NCI-H2107 treated with DMSO at 0.1 percent for 48 hours (cell line): ENCODE results near the gene AGTPBP1.
"Not testable (repeated sequence)": the region's sequence is repeated elsewhere in the genome, so short reads cannot be mapped to it uniquely, and the experiment has no call there.

Source experiments
- DNase-seq: peaks from one replicate; lab custom pipeline; 2025; ENCODE audit not compliant: unreplicated experiment; lab: John Stamatoyannopoulos, UW

The AGTPBP1 gene

DNA sequence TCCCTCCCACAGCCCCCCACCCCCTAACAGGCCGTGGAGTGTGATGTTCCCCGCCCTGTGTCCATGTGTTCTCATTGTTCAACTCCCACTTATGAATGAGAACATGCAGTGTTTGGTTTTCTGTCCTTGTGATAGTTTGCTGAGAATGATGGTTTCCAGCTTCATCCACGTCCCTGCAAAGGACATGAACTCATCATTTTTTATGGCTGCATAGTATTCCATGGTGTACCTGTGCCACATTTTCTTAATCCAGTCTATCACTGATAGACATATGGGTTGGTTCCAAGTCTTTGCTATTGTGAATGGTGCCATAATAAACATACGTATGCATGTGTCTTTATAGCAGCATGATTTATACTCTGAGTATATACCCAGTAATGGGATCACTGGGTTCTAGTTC, 23.9 kb downstream of the AGTPBP1 start:
- not testable (repeated sequence) for DNase-seq

- no peak for DNase-seq
Measured at GRCh38 chr9:85717220-85717619, 24.5 kb downstream of the AGTPBP1 start.

GRCh38 chr9:85716031-85716877, 25.5 kb downstream of the AGTPBP1 start:
- no peak for DNase-seq

DNA sequence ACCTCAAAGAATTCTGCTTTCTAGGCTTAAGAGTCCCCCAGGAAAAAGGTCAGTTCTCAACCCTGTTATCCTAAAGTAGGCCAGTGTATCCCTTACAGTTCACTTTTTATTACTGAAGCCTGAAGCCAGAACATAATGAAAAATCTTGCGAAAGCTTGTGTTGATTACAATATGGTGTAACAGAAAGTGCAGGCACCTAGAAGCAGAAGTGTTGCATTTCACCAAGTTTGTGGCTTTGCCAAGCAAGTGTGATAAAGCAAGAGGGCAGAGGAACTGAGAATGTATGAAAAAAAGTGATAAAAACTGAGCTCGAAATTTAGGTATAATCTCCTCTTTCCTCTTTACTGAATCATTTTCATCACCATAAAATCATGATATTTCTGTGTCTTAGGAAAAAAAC, 26.2 kb downstream of the AGTPBP1 start:
- DNase-seq: no peak

- no peak for DNase-seq
Measured at GRCh38 chr9:85713897-85714296, 27.9 kb downstream of the AGTPBP1 start.

- no peak for DNase-seq
Measured at GRCh38 chr9:85704744-85705143, 37.0 kb downstream of the AGTPBP1 start.

GRCh38 chr9:85703398-85703797, 38.4 kb downstream of the AGTPBP1 start:
- DNase-seq: no peak

DNA sequence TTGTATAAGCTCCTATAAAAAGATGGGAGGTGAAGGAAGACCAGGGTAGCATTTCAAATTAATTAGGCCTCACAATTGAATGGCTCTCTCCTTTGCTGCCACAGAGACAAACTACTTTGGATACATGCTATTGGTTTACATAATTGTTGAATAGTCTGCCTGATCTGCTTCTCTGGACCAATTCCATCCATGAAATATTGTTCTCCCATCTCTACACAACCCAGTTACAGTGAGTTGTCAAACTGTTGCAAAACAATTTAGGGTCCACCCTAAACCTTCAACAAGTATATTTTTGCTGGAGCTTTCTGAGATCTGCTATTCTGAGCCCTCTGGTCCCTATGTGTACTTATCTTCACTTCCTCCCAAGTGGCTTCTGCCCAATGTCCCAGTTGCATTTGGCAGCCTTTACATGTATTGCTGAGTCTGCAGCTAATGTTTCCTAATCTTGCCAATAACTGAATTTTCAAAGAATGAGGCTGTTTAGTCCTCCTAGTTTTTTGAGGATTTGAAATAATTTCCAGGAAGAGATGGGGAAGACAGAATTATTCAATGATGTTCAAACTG, 38.9 kb downstream of the AGTPBP1 start:
- no peak for DNase-seq

DNA sequence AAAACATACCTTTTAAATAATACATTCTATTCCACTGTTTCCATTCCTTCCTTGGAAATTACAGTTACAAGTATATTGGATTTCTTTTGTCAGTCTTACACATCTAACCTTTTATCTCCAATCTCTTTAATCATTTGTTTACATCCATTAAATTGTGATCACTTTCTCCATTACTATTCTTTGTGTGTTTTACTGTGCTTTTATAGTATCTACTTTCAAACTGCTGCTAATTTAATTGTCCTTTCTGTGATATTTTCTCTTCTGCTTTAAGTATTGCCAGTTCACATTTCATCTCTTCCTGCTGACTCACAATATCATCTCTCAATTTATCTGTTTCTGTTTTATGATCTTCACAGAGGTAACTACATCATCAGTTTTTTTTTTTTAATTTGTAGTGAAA, 39.6 kb downstream of the AGTPBP1 start:
- DNase-seq: no peak

- no peak for DNase-seq
Measured at GRCh38 chr9:85700330-85700729, 41.4 kb downstream of the AGTPBP1 start.

DNA sequence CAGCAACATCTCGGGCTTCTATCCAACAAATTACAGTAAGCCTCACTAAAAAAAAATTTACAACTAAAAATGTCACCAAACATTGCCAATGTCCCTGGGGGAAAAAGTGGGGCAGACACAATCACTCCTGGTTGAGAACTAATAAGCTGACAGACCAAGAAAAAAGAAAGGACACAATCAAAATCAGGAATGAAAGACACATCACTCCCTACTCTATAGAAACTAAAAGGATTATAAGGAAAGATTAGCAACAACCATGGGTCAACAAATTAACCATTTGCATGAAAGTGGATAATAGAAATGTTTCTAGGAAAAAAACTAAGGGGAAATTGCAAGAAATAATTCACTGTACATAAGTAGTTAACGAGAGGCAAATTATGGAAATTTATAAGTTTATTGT, 53.4 kb downstream of the AGTPBP1 start:
- DNase-seq: no peak

DNA sequence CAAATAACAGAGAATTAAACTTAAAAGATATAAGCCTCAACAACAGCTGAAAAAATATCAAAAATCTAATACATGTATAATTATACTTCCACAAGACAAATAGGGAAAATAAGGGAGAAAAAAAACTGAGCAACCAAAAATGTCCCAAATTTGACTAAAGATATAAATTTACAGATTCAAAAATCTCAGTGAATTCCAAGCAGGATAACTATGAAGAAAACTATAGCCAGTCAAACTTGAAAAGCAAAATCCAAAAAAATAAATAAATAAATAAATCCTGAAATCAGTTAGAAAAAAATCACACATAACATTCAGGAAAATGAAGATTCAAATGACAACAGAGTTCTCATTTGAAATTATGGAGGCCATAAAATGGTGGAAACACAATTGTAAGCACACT, 56.7 kb downstream of the AGTPBP1 start:
- DNase-seq: no peak

DNA sequence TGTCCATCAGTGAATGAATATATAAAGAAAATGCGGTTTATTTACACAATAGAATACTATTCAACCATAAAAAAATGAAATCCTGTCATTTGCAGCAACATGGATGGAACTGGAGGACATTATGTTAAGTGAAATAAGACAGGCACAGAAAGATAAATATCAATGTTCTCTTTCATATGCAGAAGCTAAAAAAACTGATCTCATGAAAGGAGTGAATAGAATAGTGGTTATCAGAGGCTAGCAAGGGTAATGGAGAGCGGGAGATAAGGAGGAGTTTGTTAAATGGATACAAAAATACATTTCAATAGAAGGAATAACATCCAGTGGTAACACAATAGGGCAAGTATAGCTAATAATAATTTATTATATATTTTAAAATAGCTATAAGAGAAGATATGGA, 65.0 kb downstream of the AGTPBP1 start:
- DNase-seq: no peak

- no peak for DNase-seq
Measured at GRCh38 chr9:85667374-85667773, 74.4 kb downstream of the AGTPBP1 start.

DNA sequence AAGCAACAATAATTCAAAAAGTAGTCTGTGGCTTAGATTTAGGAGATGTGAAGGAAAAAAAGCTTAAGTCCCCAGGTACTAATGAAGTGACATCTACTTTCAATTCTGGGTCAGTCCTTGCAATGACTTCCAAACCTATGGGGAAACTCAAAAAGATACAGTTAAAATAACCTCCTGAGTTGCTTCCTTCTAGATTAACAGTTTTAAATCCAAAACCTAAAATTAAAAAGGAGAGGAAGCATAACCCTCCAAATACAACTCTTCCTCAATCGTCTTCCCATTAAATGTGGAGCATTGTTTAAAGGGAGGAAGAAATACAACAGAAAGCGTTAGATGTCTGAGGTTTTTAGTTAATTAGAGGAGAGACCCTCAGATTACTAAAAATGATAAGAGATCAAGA, 75.7 kb downstream of the AGTPBP1 start:
- DNase-seq: no peak

DNA sequence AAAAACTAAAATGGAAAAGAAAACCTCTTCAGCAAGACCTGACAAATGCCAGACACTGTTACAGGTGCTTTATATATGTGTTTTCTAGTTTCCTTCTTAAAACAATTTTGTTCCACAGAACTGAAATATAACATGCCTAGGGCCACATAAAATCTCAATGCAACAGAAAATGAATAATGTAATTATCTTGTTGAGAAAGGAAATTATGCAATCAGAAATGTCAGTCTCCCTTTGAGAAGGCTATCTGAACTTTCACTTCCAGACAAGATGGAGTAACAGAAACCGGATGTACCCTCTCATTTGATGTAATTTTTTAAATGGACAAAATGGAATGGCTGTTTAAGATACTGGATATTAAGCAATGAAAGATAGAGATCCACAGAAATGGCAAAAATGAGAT, 79.2 kb downstream of the AGTPBP1 start:
- no peak for DNase-seq

DNA sequence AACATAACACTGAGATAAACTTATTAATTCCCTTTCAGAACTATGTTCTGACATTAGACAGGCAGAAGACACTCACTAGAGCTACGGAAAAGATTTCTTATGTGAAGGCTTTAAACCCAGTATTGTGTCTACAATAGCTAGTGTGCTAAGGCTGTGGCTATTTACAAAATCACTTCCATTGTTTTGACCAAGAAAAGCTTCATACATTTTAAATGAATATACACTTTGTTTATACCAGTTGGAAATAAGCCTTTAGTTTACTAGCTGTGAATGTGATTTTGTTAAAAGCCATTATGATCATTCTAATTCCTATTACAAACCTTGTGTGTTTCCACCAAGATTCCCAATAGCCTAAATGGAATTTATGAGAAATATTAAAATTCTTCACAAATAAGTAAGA, 83.0 kb downstream of the AGTPBP1 start:
- DNase-seq: no peak

- no peak for DNase-seq
Measured at GRCh38 chr9:85653153-85653552, 88.6 kb downstream of the AGTPBP1 start.

DNA sequence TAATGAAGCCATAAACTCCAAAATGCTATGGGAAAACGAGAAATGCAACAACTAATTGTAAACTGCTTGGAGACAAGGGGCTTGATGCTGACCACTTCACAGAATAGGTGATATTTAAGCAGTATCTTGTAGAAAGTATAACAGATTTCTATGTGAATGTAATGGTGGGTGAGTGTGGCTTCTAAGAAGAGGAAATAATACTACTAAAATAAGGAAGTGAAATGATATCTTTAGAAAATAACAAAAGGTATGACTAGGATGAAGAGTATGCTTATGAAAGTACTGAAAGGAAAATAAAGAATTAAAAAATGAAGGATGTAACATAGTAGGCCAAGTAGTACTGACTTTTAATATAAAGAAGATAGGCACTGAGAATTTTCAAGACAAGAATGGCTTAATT, 94.2 kb downstream of the AGTPBP1 start:
- DNase-seq: no peak

DNA sequence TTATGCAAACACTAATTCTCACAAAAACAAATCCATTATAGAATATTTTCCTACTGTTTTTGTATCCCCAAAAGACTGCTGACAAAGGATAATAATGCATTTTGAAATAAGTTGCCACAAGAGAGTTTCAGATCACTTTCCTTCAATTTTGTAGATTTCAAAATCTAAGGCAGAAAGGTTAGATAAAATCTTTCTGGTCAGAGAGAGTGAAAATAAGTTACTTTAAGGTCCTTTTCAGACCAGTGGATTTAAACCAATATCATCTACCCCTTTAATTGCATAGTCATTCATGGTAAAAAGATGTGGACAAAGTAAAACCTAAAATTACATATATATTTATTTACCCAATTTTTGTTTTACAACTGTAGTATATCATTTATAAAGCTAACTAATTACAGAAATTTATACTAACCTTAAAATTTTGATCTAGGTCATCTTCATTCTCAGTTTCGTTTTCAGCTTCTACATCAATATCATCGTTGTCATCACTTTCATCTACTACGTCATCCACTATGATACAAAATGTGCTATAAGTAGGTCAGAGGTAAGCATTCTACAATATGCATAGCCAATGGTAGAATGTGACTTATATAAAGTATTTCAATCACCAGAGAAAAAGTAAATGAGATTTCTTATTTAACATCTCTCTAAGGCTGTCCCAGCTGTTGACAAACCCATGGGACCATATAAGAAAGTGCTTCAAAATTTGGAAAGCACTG, 95.7 kb downstream of the AGTPBP1 start:
- no peak for DNase-seq

- DNase-seq: no peak
Measured at GRCh38 chr9:85640425-85640824, 101.3 kb downstream of the AGTPBP1 start.

- no peak for DNase-seq
Measured at GRCh38 chr9:85639675-85640186, 102.0 kb downstream of the AGTPBP1 start.
